ENCODE results near the gene DENND1A. TPM values are rescaled to one million over a fixed set of nuclear protein-coding genes. Genes with fewer than 3 reads are reported as not detected.

DENND1A gene
- total RNA-seq, 1 donor from 2014 or later, result 23.0 TPM

DNA sequence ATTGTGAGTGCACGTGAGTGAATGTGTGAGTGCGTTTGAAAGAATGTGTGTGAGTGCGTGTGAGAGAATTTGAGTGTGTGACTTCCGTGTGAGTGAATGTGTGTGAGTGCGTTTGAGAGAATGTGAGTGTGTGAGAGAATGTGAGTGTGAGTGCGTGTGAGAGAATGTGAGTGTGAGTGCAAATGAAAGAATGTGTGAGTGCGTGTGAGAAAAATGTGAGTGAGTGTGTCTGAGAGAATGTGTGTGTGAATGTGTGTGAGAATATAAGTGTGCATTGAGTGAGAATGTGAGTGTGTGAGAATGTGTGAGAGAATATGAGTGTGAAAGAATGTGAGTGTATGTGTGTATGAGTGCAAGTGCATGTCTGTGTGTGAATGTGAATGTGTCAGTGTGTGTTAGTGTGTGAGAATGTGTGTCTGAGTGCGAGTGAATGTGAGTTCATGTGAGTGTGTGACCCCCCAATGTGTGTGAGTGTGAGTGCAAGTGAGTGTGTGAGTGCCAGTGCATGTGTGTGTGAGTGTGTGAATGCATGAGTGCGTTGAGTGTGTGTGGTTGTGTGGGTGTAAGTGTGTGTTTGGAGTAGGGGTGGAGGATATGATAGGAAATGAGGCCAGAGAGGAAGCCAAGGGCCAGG is 43.8 kb upstream of the DENND1A start:
- TF ChIP-seq, protein P1, sequence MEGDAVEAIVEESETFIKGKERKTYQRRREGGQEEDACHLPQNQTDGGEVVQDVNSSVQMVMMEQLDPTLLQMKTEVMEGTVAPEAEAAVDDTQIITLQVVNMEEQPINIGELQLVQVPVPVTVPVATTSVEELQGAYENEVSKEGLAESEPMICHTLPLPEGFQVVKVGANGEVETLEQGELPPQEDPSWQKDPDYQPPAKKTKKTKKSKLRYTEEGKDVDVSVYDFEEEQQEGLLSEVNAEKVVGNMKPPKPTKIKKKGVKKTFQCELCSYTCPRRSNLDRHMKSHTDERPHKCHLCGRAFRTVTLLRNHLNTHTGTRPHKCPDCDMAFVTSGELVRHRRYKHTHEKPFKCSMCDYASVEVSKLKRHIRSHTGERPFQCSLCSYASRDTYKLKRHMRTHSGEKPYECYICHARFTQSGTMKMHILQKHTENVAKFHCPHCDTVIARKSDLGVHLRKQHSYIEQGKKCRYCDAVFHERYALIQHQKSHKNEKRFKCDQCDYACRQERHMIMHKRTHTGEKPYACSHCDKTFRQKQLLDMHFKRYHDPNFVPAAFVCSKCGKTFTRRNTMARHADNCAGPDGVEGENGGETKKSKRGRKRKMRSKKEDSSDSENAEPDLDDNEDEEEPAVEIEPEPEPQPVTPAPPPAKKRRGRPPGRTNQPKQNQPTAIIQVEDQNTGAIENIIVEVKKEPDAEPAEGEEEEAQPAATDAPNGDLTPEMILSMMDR (IDR thresholded peaks at IDR 0.05), result no peak
- no peaks in the 10 kb centered on the region for H3K4me1 ChIP-seq
- no peaks in the 10 kb centered on the region for H3K9me3 ChIP-seq
- no peak overlapping the region for H3K27ac ChIP-seq
- ATAC-seq (no peak), DNase-seq (no peak)
- H3K4me3 ChIP-seq, result no peak overlapping the region
- H3K27me3 ChIP-seq (ENCODE audit: low read depth), result peaks cover 25% of the 10 kb centered on the region
- no peaks in the 10 kb centered on the region for H3K36me3 ChIP-seq
- intact Hi-C loops (cut with DNase I), result no loop called here

DNA sequence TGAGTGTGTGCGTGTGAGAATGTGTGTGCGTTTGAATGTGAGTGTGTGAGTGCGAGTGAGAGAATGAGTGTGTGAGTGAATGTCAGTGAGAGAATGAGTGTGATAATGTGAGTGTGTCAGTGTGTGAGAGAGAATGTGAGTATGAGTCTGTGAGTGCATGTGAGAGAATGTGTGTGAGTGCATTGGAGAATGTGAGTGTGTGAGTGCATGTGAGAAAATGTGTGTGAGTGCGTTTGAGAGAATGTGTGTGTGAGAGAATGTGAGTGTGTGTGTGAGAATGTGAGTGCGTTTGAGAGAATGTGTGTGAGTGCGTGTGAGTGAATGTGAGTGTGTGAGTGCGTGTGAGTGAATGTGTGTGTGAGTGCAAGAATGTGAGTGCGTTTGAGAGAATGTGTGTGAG is 42.7 kb upstream of the DENND1A start:
- Histone ChIP-seq H3K27ac (no peak overlapping the region), H3K4me3 (no peak overlapping the region), H3K27me3 (ENCODE audit: low read depth) (peaks cover 34% of the 10 kb centered on the region), H3K36me3 (no peaks in the 10 kb centered on the region), H3K4me1 (no peaks in the 10 kb centered on the region), H3K9me3 (no peaks in the 10 kb centered on the region)
- no peak for DNase-seq
- intact Hi-C loops (cut with DNase I), result no loop called here
- TF ChIP-seq, protein P1 (IDR thresholded peaks at IDR 0.05), result no peak
- no peak for ATAC-seq

DNA sequence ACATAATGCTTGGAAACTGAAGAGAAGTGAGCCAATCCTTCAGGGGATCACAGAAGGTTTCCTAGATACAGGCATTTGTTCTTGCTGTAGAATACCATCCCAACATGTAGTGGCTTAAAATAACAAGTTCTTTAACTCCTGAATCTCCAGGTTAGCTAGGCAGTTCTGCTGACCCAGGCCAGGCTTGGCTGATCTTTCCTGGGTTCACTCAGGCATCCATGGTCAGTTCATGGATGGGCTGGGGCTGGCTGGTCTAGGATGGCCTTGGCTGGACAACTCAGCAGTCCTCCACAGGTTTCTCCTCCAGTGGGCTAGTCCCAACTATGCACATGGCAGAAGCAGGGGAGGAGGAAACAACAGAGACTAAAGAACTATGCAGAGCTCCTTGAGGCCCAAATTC is 37.4 kb upstream of the DENND1A start:
- intact Hi-C loops (cut with DNase I), result no loop called here
- TF ChIP-seq, protein P1 (IDR thresholded peaks at IDR 0.05), result no peak
- peaks cover 62% of the 10 kb centered on the region for H3K27me3 ChIP-seq (ENCODE audit: low read depth)
- no peak overlapping the region for H3K27ac ChIP-seq
- ATAC-seq (no peak), DNase-seq (no peak)
- H3K4me1 ChIP-seq, result no peaks in the 10 kb centered on the region
- H3K4me3 ChIP-seq, result no peak overlapping the region
- no peaks in the 10 kb centered on the region for H3K9me3 ChIP-seq
- no peaks in the 10 kb centered on the region for H3K36me3 ChIP-seq

DNA sequence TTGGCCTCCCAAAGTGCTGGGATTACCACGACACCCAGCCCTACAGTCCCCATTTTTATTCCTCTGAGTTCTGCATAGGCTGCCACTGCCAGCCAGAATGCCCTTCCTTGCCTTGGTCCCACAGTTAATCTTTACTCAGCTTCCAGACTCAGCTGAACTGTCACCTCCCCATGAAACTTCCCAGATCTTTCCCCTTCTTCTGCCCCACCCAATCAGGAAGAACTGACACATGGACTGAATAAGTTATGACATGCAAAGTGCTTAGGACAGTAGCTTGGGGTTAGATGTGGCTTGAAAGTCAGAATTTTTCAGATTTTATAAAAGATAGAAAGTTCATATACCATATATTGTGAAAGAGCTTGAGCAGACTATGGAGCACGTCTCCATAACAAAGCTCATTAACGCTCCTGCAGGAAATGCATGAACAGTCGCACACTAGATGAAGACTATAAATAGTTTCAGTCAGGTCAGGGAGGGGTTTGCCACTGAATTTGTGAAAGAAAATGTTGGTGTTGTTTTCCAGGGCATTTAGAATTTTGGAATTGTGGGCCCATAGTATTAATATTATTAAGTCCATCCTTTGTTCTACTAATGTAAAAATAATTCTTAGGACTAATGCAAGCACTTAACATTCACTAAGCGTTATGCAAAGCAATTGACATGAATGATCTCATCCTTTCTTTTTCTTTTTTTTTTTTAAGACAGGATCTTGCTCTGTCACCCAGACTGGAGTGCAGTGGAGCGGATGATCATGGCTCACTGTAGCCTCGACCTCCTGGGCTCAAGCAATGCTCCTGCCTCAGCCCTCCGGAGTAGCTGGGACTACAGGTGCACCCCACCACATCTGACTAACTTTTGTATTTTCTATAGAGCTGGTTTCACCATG is 36.1 kb upstream of the DENND1A start:
- no peak overlapping the region for H3K27ac ChIP-seq
- H3K4me3 ChIP-seq, result no peak overlapping the region
- no peaks in the 10 kb centered on the region for H3K36me3 ChIP-seq
- no peaks in the 10 kb centered on the region for H3K4me1 ChIP-seq
- no peaks in the 10 kb centered on the region for H3K9me3 ChIP-seq
- TF ChIP-seq, protein P1 (IDR thresholded peaks at IDR 0.05), result no peak
- intact Hi-C loops (cut with DNase I), result no loop called here
- ATAC-seq (no peak), DNase-seq (no peak)
- H3K27me3 ChIP-seq (ENCODE audit: low read depth), result peaks cover 71% of the 10 kb centered on the region

DNA sequence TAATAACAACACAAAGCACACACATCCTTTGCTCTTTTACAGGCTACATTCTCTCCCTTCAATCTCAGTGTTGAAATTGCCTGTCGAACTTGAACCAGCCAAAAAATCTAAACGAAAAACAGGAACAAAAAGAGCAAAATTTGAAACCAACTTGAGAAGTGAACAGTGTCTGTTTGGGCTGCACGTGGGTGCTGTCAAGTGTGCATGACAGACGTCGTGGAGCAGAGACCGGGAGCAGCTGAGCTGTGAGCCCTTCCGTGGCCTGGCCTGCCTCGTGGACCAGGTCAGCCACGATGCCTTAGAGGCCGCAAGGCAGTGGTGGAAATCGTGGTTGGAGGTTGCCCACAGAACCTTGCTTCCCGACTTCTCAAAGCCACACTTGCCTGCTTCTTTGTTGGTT is 34.8 kb upstream of the DENND1A start:
- Histone ChIP-seq H3K4me3 (no peak overlapping the region), H3K9me3 (no peaks in the 10 kb centered on the region), H3K36me3 (no peaks in the 10 kb centered on the region), H3K27ac (no peak overlapping the region), H3K27me3 (ENCODE audit: low read depth) (peaks cover 67% of the 10 kb centered on the region), H3K4me1 (no peaks in the 10 kb centered on the region)
- no peak for DNase-seq
- TF ChIP-seq, protein P1 (IDR thresholded peaks at IDR 0.05), result no peak
- ATAC-seq, result no peak
- intact Hi-C loops (cut with DNase I), result no loop called here

Data from lower lobe of right lung (tissue), 2 donors.